Epithelial cell of proximal tubule (primary cell): Measurements from ENCODE around the gene EPHA4. TPM values are rescaled to one million over a fixed set of nuclear protein-coding genes. Genes with fewer than 3 reads are reported as not detected.

Experiments
- DNase-seq: peaks from one replicate; pipeline ENCODE4 v3.0.0-alpha.2; 2011; ENCODE audit warnings: low read depth
- H3K4me3 ChIP-seq: 2 replicates; pipeline ENCODE4 v1.5.1; 2011; ENCODE audit warnings: low read depth, mild to moderate bottlenecking, low read length
- CTCF ChIP-seq: conservative IDR thresholded peaks from 2 replicates; pipeline ENCODE4 v1.5.1; 2012; ENCODE audit warnings: low read depth, mild to moderate bottlenecking, low read length
- total RNA-seq: library from RNA; depleted of rRNA; stranded (reverse); fragments of >200 nt; gene quantifications from 2 replicates; pipeline ENCODE4 v1.2.3, GENCODE V29; 2015

The EPHA4 gene
- total RNA-seq, 1 donor from 2014 or later, result 13.3 TPM

- H3K4me3 ChIP-seq, result no peak overlapping the region
- DNase-seq, result no peak
- no peak for TF ChIP-seq CTCF
These were observed 23.0 kb downstream of the EPHA4 start for GRCh38 chr2:221549143-221549542.

GRCh38 chr2:221546505-221547225, 25.4 kb downstream of the EPHA4 start:
- no peak overlapping the region for H3K4me3 ChIP-seq
- TF ChIP-seq CTCF, result no peak
- no peak for DNase-seq

GRCh38 chr2:221541131-221541735, 30.9 kb downstream of the EPHA4 start:
- TF ChIP-seq CTCF, result no peak
- H3K4me3 ChIP-seq, result no peak overlapping the region
- DNase-seq, result no peak

GRCh38 chr2:221539246-221539645, 32.9 kb downstream of the EPHA4 start:
- no peak overlapping the region for H3K4me3 ChIP-seq
- no peak for DNase-seq
- TF ChIP-seq CTCF, result no peak

- no peak overlapping the region for H3K4me3 ChIP-seq
- TF ChIP-seq CTCF, result no peak
- DNase-seq, result no peak
These were observed 36.3 kb downstream of the EPHA4 start for GRCh38 chr2:221535824-221536223.

GRCh38 chr2:221533299-221533698, 38.8 kb downstream of the EPHA4 start:
- DNase-seq, result no peak
- no peak overlapping the region for H3K4me3 ChIP-seq
- TF ChIP-seq CTCF, result no peak

GRCh38 chr2:221532641-221533040, 39.5 kb downstream of the EPHA4 start:
- TF ChIP-seq CTCF, result no peak
- no peak overlapping the region for H3K4me3 ChIP-seq
- no peak for DNase-seq
